Type B pancreatic cell (in vitro differentiated cells): ENCODE data around the gene NEDD4L. TPM values are rescaled to one million over a fixed set of nuclear protein-coding genes. Genes with fewer than 3 reads are reported as not detected.

Source experiments
- DNase-seq: peaks from one replicate; pipeline ENCODE4 v3.0.0; 2021; ENCODE audit warnings: mixed read lengths; ENCODE audit not compliant: unreplicated experiment; ENCODE audit errors: extremely low spot score
- H3K27ac Mint-ChIP-seq: 2 replicates; pipeline ENCODE4 v1.8.0; 2021; ENCODE audit warnings: mild to moderate bottlenecking, mixed read lengths
- H3K27me3 Mint-ChIP-seq: 2 replicates; pipeline ENCODE4 v1.8.0; 2021; ENCODE audit warnings: mixed read lengths
- H3K36me3 Mint-ChIP-seq: 2 replicates; pipeline ENCODE4 v1.8.0; 2021; ENCODE audit warnings: mixed read lengths
- H3K4me1 Mint-ChIP-seq: one replicate; pipeline ENCODE4 v1.8.0; 2021; ENCODE audit warnings: mixed read lengths; ENCODE audit not compliant: unreplicated experiment
- H3K4me3 Mint-ChIP-seq: 2 replicates; pipeline ENCODE4 v1.8.0; 2021; ENCODE audit warnings: mild to moderate bottlenecking, mixed read lengths
- H3K9me3 Mint-ChIP-seq: 2 replicates; pipeline ENCODE4 v1.8.0; 2021; ENCODE audit warnings: mixed read lengths
- total RNA-seq: library from RNA; stranded (reverse); gene quantifications from 2 replicates; pipeline ENCODE4 v1.2.1, GENCODE V29; 2021; ENCODE audit warnings: low replicate concordance
- TF ChIP-seq, protein P1 (sequence below): fragments of 200-600 bp; sonication (generic); conservative IDR thresholded peaks from 2 replicates; pipeline ENCODE4 v1.5.0; 2021; ENCODE audit warnings: antibody characterized with exemption, mild to moderate bottlenecking

NEDD4L gene
- total RNA-seq, 1 donor from 2014 or later: 84.7 TPM

DNA sequence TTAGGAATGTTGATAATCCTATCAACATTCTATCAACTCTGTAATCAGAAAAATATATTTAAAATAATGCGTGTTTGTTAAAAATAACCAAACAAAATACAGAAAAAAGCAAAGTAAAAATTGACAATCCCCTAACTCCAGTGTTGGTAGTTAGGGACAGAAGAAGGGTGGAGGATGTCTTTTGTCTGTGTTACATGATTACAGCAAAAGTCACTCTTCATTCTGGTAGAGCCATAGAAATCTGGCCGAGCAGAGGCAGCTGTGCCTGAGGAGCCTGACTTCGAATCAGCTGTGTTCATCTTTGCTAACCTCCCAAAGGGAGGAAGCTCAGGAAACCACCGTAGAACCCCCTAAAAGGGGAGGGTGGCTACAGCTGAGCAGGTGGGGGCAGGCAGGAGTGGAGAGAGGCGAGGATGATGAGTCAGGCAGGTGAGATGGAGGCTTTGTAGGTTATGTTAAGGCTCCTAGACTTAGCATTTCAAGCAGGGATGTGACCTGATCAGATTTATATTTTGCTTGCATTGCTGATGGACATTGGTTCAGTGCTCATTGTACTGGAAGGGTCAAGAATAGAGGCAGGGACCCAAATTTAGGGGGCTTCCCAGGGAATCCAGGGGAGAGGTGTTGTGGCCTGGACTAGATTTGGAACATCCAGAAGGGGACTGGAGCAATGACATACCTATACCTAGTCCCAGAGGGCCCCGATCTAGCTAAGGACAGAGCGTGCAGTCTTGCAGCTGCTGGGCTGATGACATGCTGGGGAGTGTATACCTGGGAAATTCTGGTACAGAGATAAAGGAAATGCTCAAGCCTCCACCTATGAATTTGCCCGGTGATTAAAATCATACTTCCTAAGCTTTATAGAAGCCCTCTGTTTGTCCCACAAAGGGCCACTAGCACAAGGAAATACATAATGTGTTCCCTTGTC lies 95.7 kb downstream of the NEDD4L start:
- H3K4me1 Mint-ChIP-seq: peaks cover 44% of the 10 kb centered on the region
- no peaks in the 10 kb centered on the region for H3K27me3 Mint-ChIP-seq

DNA sequence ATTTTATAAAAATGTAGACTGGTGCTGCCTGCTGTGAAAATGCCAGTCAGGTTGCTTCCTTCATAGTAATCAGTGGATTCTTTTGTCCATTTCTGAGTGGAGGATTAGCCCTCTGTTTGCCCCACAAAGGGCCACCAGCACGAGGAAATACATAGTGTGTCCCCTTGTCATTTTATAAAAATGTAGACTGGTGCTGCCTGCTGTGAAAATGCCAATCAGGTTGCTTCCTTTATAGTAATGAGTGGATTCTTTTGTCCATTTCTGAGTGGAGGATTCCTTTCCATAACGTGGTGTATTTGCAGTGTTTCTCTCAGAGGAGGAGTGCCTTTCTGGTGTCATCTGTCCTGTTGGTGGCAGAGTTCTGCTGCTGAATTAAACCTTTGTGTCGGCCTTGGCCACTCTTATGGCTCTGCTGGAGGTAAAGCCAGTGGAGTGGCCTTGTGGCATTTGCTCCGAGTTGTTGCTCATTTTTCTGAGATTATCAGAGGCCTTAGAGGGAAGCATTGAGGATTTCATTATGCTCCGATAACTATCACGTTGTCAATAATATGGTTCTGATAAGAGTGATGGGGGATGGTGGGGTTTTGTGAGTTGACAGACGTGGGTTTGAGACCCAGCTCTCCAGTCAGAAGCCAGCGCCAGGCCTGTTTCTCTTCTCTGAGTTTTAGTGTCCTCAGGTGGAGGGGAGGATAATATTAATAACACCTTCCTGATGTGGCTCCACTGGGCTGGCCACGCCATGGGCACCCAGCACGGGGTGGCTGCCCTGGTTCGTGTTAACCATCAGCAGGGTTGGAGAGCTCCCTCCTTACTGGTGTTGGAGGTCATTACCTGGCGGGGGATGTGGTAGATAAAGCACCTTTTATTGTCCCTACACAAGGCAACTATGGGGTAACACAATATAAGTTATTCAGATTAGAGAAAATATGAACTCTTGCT lies 96.6 kb downstream of the NEDD4L start:
- Mint-ChIP-seq H3K27me3 (no peaks in the 10 kb centered on the region), H3K4me3 (no peak overlapping the region), H3K9me3 (peaks cover 2% of the 10 kb centered on the region), H3K4me1 (peaks cover 36% of the 10 kb centered on the region), H3K27ac (peak overlapping the region; percentile 82), H3K36me3 (peaks cover 4% of the 10 kb centered on the region)
- TF ChIP-seq, protein P1, sequence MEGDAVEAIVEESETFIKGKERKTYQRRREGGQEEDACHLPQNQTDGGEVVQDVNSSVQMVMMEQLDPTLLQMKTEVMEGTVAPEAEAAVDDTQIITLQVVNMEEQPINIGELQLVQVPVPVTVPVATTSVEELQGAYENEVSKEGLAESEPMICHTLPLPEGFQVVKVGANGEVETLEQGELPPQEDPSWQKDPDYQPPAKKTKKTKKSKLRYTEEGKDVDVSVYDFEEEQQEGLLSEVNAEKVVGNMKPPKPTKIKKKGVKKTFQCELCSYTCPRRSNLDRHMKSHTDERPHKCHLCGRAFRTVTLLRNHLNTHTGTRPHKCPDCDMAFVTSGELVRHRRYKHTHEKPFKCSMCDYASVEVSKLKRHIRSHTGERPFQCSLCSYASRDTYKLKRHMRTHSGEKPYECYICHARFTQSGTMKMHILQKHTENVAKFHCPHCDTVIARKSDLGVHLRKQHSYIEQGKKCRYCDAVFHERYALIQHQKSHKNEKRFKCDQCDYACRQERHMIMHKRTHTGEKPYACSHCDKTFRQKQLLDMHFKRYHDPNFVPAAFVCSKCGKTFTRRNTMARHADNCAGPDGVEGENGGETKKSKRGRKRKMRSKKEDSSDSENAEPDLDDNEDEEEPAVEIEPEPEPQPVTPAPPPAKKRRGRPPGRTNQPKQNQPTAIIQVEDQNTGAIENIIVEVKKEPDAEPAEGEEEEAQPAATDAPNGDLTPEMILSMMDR: no peak
- DNase-seq: no peak

More for the DNA sequence above, 95.7 kb downstream of the NEDD4L start:
- Mint-ChIP-seq H3K36me3 (peaks cover 4% of the 10 kb centered on the region), H3K9me3 (peaks cover 4% of the 10 kb centered on the region), H3K27ac (peak overlapping the region; percentile 82), H3K4me3 (no peak overlapping the region)
- TF ChIP-seq, protein P1: no peak
- no peak for DNase-seq

DNA sequence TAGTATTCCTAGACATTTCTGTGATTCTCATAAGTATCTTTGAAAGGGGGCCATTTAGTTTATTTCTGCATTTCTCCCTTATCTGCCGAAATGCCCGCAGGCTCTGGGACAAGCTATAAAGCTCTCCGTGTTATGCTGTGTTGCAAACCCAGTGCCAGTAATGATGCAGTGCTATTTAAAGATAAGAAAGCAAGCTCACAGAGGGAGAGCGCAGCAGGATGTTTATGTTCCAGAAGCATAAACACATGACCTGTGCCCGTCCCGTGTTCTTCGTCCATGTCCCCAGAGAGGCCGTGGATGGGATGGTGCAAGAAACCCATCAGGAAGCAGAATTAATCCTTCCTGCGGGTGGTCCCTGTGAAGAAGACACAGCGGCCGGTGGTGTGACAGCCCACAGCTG lies 99.4 kb downstream of the NEDD4L start:
- no peak overlapping the region for H3K27ac Mint-ChIP-seq
- no peaks in the 10 kb centered on the region for H3K9me3 Mint-ChIP-seq
- peaks cover 4% of the 10 kb centered on the region for H3K36me3 Mint-ChIP-seq
- TF ChIP-seq, protein P1: no peak
- H3K4me1 Mint-ChIP-seq: peaks cover 29% of the 10 kb centered on the region
- DNase-seq: no peak
- H3K27me3 Mint-ChIP-seq: no peaks in the 10 kb centered on the region
- no peak overlapping the region for H3K4me3 Mint-ChIP-seq

DNA sequence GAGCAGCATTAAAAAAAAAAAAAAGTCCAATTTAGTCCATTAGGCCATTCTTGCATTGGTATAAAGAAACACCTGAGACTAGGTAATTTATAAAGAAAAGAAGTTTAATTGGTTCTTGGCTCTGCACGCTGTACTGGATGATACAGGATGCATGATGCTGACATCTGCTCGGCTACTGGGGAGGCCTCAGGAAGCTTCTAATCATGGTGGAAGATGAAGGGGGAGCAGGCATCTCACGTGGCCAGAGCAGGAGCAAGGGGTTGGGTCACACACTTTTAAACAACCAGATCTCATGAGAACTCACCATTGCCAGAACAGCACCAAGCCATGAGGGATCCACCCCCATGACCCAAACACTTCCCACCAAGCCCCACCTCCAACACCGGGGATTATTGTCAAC lies 100.1 kb downstream of the NEDD4L start:
- H3K36me3 Mint-ChIP-seq: peaks cover 4% of the 10 kb centered on the region
- no peaks in the 10 kb centered on the region for H3K27me3 Mint-ChIP-seq
- DNase-seq: no peak
- H3K9me3 Mint-ChIP-seq: no peaks in the 10 kb centered on the region
- H3K27ac Mint-ChIP-seq: no peak overlapping the region
- H3K4me3 Mint-ChIP-seq: no peak overlapping the region
- TF ChIP-seq, protein P1: no peak
- peaks cover 36% of the 10 kb centered on the region for H3K4me1 Mint-ChIP-seq

DNA sequence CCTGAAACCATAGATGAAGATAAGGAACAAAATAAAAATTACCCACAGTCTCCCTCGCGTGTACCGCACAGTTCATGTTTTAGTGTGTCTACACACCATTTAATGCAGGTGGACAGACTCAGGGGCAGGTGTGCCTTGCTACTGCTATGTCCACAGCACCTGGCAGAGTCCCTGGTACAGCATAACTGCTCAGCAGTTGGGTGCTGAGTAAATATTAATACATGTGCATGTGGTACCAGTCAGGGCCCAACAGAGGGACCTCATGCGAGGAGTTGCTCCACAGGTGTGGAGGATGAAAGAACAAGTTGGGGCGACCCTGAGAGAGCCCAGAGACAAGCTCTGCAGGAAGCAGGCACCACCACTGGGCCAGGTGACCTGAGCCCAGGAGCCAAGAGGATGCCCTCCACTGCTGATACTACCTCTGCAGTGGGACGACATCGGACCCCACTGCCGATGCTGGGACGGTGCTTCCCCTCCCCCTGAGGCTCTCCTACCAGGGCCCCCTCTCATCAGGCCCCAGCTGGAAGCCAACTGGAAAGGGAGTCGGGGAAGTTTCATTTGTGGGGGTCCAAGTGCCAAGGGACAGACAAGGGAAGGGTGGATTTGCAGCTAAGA lies 100.8 kb downstream of the NEDD4L start:
- TF ChIP-seq, protein P1: no peak
- Mint-ChIP-seq H3K4me1 (peaks cover 39% of the 10 kb centered on the region), H3K4me3 (no peak overlapping the region), H3K27me3 (no peaks in the 10 kb centered on the region), H3K9me3 (no peaks in the 10 kb centered on the region), H3K27ac (no peak overlapping the region), H3K36me3 (peaks cover 4% of the 10 kb centered on the region)
- no peak for DNase-seq
